Panc1 (cell line): ENCODE results near the gene LRGUK. TPM values are rescaled to one million over a fixed set of nuclear protein-coding genes. Genes with fewer than 3 reads are reported as not detected.

ENCODE experiments used
- ATAC-seq: fragments of 200-7000 bp; cut with Tn5 transposase; 2 replicates; pipeline ENCODE4 v1.9.1; 2020; ENCODE audit warnings: mild to moderate bottlenecking, moderate library complexity
- BruUV-seq: library from RNA; stranded (reverse); fragments of 400-500 nt; replicated peaks from 2 replicates; lab custom pipeline; 2021; lab: Mats Ljungman, UMichigan
- CTCF ChIA-PET: fragments of 300-600 bp; sonication (Branson Sonifier 250); formaldehyde crosslinking; loops from one replicate; lab custom pipeline; 2022; ENCODE audit warnings: antibody characterized with exemption; lab: Charles Lee
- POLR2A ChIA-PET: fragments of 300-600 bp; sonication (Branson Sonifier 250); formaldehyde crosslinking; loops from one replicate; lab custom pipeline; 2022; ENCODE audit warnings: antibody characterized with exemption; lab: Charles Lee
- DNase-seq: peaks from one replicate; pipeline ENCODE4 v3.0.0-alpha.2; 2010; ENCODE audit warnings: low read depth, low spot score
- H3K27ac ChIP-seq: 2 replicates; pipeline ENCODE4 v1.5.1; 2011; ENCODE audit warnings: mild to moderate bottlenecking, low read length, inconsistent platforms
- H3K27me3 ChIP-seq: fragments of 200-500 bp; sonication (Bioruptor generic); 2 replicates; pipeline ENCODE4 v1.6.0; 2014; ENCODE audit warnings: low read length, inconsistent platforms; ENCODE audit not compliant: control insufficient read depth, insufficient read depth
- H3K36me3 ChIP-seq: fragments of 200-500 bp; sonication (Bioruptor generic); 2 replicates; pipeline ENCODE4 v1.5.1; 2014; ENCODE audit warnings: inconsistent platforms, mild to moderate bottlenecking, low read length, moderate library complexity; ENCODE audit not compliant: control insufficient read depth, insufficient read depth
- H3K4me1 ChIP-seq: 2 replicates; pipeline ENCODE4 v1.5.1; 2011; ENCODE audit warnings: inconsistent platforms, mild to moderate bottlenecking, low read length, moderate library complexity; ENCODE audit not compliant: control insufficient read depth, insufficient read depth
- H3K4me3 ChIP-seq, 2 experiments: 2 replicates each; pipeline ENCODE4 v1.5.1; 2011 to 2012; ENCODE audit warnings: low read depth in 2 of 2, low read length in 2 of 2, mild to moderate bottlenecking in 2 of 2, inconsistent platforms in 1 of 2, moderate library complexity in 1 of 2
- H3K9me3 ChIP-seq: fragments of 200-500 bp; sonication (Bioruptor generic); 2 replicates; pipeline ENCODE4 v1.5.1; 2014; ENCODE audit warnings: low read depth, mild to moderate bottlenecking, inconsistent platforms, low read length, moderate library complexity; ENCODE audit not compliant: control insufficient read depth, insufficient read depth
- POLR2AphosphoS5 ChIP-seq: IDR thresholded peaks from 2 replicates; pipeline ENCODE4 v1.6.1; 2012; ENCODE audit warnings: mild to moderate bottlenecking, low read depth, low read length, moderate library complexity
- SIN3A ChIP-seq: IDR thresholded peaks from 2 replicates; pipeline ENCODE4 v1.6.1; 2012; ENCODE audit warnings: low read depth, mild to moderate bottlenecking, low read length, moderate library complexity, borderline replicate concordance; ENCODE audit not compliant: insufficient read depth
- TCF7L2 ChIP-seq: IDR thresholded peaks from 2 replicates; pipeline ENCODE4 v1.6.1; 2011; ENCODE audit warnings: mild to moderate bottlenecking, low read depth, low read length, inconsistent platforms
- in situ Hi-C: cut with HindIII; loops from 2 replicates; pipeline ENCODE4 v1.10.0; 2016; ENCODE audit warnings: low sequenced_read_pairs, low pct_unique_long_range_greater_than_20kb
- intact Hi-C: fragments of 100-400 bp; cut with micrococcal nuclease; formaldehyde crosslinking; loops from one replicate; pipeline ENCODE4 v1.10.0; 2022; ENCODE audit not compliant: unreplicated experiment
- total RNA-seq: library from RNA; stranded (reverse); gene quantifications from one replicate; pipeline ENCODE4 v1.2.1, GENCODE V29; 2021; ENCODE audit not compliant: unreplicated experiment
- TF ChIP-seq, protein P1 (sequence below): fragments of 450-650 bp; IDR thresholded peaks from 2 replicates; pipeline ENCODE4 v1.5.1; 2017; ENCODE audit warnings: mild to moderate bottlenecking
- TF ChIP-seq, protein P2 (sequence below), 2 experiments: IDR thresholded peaks; 2 replicates each; pipeline ENCODE4 v1.6.1; 2011 to 2012; ENCODE audit warnings: low read depth in 2 of 2, control low read depth in 1 of 2, low read length in 1 of 2, mild to moderate bottlenecking in 1 of 2, moderate library complexity in 1 of 2; ENCODE audit not compliant: insufficient read depth in 1 of 2

The LRGUK gene
- total RNA-seq, 1 experiment from 2014 or later = 0.23 TPM

DNA sequence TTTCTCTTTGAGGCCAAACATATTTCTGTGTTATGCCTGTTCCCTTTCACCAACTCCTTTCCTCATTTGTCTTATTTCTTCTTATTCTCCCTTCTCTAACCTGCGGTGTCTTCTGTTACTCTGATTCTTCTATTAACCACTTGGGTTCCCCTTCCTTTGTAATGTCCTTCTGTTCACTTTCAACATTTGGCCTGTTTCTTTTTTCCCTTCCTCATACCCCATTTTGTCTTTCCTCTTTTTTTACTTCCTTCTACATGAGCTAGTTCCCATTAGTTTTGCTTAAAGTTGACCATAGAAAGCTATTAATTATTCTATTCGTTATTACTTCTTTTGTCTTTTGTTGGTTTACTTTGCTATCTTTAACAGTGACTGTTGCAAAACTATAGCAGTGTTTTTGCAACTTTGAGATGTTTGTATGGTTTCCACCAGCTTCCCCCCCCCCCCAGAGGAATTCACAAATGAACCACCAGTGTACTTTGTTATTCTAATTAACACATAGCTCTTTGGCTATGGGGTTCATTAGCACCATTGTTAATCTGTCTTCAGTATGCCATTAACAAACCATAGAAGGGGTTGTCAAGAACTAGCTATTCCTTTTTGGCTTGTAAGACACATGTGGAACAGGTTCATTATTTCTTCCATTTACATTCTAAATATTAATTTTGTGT is 2.9 kb downstream of the LRGUK start:
- ATAC-seq = no peak
- TF ChIP-seq POLR2AphosphoS5 = no peak
- no peak for TF ChIP-seq TCF7L2
- TF ChIP-seq SIN3A = no peak
- TF ChIP-seq, protein P1, sequence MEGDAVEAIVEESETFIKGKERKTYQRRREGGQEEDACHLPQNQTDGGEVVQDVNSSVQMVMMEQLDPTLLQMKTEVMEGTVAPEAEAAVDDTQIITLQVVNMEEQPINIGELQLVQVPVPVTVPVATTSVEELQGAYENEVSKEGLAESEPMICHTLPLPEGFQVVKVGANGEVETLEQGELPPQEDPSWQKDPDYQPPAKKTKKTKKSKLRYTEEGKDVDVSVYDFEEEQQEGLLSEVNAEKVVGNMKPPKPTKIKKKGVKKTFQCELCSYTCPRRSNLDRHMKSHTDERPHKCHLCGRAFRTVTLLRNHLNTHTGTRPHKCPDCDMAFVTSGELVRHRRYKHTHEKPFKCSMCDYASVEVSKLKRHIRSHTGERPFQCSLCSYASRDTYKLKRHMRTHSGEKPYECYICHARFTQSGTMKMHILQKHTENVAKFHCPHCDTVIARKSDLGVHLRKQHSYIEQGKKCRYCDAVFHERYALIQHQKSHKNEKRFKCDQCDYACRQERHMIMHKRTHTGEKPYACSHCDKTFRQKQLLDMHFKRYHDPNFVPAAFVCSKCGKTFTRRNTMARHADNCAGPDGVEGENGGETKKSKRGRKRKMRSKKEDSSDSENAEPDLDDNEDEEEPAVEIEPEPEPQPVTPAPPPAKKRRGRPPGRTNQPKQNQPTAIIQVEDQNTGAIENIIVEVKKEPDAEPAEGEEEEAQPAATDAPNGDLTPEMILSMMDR = no peak
- TF ChIP-seq, protein P2, sequence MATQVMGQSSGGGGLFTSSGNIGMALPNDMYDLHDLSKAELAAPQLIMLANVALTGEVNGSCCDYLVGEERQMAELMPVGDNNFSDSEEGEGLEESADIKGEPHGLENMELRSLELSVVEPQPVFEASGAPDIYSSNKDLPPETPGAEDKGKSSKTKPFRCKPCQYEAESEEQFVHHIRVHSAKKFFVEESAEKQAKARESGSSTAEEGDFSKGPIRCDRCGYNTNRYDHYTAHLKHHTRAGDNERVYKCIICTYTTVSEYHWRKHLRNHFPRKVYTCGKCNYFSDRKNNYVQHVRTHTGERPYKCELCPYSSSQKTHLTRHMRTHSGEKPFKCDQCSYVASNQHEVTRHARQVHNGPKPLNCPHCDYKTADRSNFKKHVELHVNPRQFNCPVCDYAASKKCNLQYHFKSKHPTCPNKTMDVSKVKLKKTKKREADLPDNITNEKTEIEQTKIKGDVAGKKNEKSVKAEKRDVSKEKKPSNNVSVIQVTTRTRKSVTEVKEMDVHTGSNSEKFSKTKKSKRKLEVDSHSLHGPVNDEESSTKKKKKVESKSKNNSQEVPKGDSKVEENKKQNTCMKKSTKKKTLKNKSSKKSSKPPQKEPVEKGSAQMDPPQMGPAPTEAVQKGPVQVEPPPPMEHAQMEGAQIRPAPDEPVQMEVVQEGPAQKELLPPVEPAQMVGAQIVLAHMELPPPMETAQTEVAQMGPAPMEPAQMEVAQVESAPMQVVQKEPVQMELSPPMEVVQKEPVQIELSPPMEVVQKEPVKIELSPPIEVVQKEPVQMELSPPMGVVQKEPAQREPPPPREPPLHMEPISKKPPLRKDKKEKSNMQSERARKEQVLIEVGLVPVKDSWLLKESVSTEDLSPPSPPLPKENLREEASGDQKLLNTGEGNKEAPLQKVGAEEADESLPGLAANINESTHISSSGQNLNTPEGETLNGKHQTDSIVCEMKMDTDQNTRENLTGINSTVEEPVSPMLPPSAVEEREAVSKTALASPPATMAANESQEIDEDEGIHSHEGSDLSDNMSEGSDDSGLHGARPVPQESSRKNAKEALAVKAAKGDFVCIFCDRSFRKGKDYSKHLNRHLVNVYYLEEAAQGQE (IDR thresholded peaks at IDR 0.05; ENCODE audit: insufficient read depth in 1 of 2, low read depth in 2 of 2, low read length in 1 of 2) = no peak
- H3K27me3 ChIP-seq = peaks cover 22% of the 10 kb centered on the region
- in situ Hi-C loops = no loop called here
- no peak overlapping the region for H3K4me3 ChIP-seq
- CTCF ChIA-PET = no interaction called here
- intact Hi-C loops = no loop called here
- no TSS peak for BruUV-seq
- no peak for DNase-seq
- no peaks in the 10 kb centered on the region for H3K4me1 ChIP-seq
- no peak overlapping the region for H3K27ac ChIP-seq
- POLR2A ChIA-PET = no interaction called here
- no peaks in the 10 kb centered on the region for H3K36me3 ChIP-seq
- no peaks in the 10 kb centered on the region for H3K9me3 ChIP-seq

DNA sequence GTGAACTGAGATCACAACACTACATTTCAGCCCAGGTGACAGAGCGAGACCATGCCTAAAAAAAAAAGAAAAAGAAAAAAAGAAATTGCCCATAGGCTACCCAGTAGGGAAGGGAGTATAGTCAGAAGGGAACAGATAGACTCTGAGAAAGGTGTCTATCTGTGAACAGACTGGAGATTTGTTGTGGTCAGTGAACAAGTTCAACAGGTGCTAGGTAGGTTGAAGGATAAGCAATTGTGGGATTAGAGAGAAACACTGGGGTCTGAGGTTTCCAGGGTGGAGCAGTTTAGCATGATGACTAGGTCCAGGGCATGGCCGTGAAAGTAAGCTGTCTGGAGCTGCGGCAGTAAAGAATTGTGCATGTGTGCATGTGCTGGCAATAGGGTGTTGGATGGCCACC is 6.9 kb downstream of the LRGUK start:
- H3K27ac ChIP-seq = no peak overlapping the region
- in situ Hi-C loops (no loop called here), intact Hi-C loops (no loop called here)
- no peak for DNase-seq
- H3K4me1 ChIP-seq = no peaks in the 10 kb centered on the region
- peaks cover 24% of the 10 kb centered on the region for H3K27me3 ChIP-seq
- ChIA-PET POLR2A (no interaction called here), CTCF (no interaction called here)
- no peak for ATAC-seq
- H3K36me3 ChIP-seq = no peaks in the 10 kb centered on the region
- H3K9me3 ChIP-seq = no peaks in the 10 kb centered on the region
- H3K4me3 ChIP-seq = no peak overlapping the region
- TF ChIP-seq SIN3A = no peak
- no peak for TF ChIP-seq TCF7L2
- TF ChIP-seq, protein P2 (IDR thresholded peaks at IDR 0.05; ENCODE audit: insufficient read depth in 1 of 2, low read depth in 2 of 2, low read length in 1 of 2) = no peak
- TF ChIP-seq POLR2AphosphoS5 = no peak
- TF ChIP-seq, protein P1 = no peak
- BruUV-seq = no TSS peak
